ENCODE results near the gene UGT2A1.

GRCh38 chr4:69702201-69702600, 49.2 kb upstream of the UGT2A1 start:
- TF ChIP-seq SRF (IDR thresholded peaks at IDR 0.05; ENCODE audit: low read depth) (no peak), YY1 (IDR thresholded peaks at IDR 0.05; ENCODE audit: extremely low read depth, insufficient replicate concordance, low read depth, low read length) (no peak), JUND (IDR thresholded peaks at IDR 0.05) (no peak), POLR2AphosphoS5 (IDR thresholded peaks at IDR 0.05; ENCODE audit: low read depth, low read length) (no peak), CTCF (IDR thresholded peaks at IDR 0.05 in 2 of 3, conservative IDR thresholded peaks at IDR 0.05 in 1 of 3; ENCODE audit: borderline replicate concordance in 1 of 3, insufficient read depth in 1 of 3, low read depth in 2 of 3, low read length in 2 of 3) (no peak), EZH2phosphoT487 (IDR thresholded peaks at IDR 0.05; ENCODE audit: borderline replicate concordance) (no peak), SP1 (IDR thresholded peaks at IDR 0.05; ENCODE audit: low read depth) (no peak), ZFX (IDR thresholded peaks at IDR 0.05) (no peak), ZNF274 (IDR thresholded peaks at IDR 0.05; ENCODE audit: low read depth, low read length) (no peak), RAD21 (IDR thresholded peaks at IDR 0.05; ENCODE audit: low read depth) (no peak), POLR2A (IDR thresholded peaks at IDR 0.05; ENCODE audit: borderline replicate concordance, extremely low read depth, insufficient read depth, insufficient read length) (no peak), EZH2 (IDR thresholded peaks at IDR 0.05) (no peak), FOSL1 (IDR thresholded peaks at IDR 0.05; ENCODE audit: low read depth) (no peak)
- TF ChIP-seq, protein P1, sequence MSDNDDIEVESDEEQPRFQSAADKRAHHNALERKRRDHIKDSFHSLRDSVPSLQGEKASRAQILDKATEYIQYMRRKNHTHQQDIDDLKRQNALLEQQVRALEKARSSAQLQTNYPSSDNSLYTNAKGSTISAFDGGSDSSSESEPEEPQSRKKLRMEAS (IDR thresholded peaks at IDR 0.05): no peak

Measured in HCT116 (cell line).